GM12878 (cell line): ENCODE data around the gene CACNA1E. TPM values are rescaled to one million over a fixed set of nuclear protein-coding genes. Genes with fewer than 3 reads are reported as not detected.

ENCODE experiments used
- ATAC-seq: fragments of 200-7000 bp; cut with Tn5 transposase; 3 replicates; pipeline ENCODE4 v1.9.1; 2020; ENCODE audit warnings: mild to moderate bottlenecking, moderate library complexity
- BruUV-seq: library from RNA; stranded (reverse); fragments of 400-500 nt; replicated peaks from 2 replicates; lab custom pipeline; 2021; lab: Mats Ljungman, UMichigan
- CTCF ChIA-PET: fragments of 300-600 bp; sonication (Branson Sonifier 250); formaldehyde crosslinking; extraction: SDS; loops from one replicate; lab custom pipeline; 2021; ENCODE audit warnings: inconsistent platforms; lab: Yijun Ruan, JAX
- POLR2A ChIA-PET: fragments of 350-600 bp; formaldehyde crosslinking; extraction: SDS; loops from one replicate; lab custom pipeline; 2021; ENCODE audit warnings: inconsistent platforms; lab: Charles Lee
- RAD21 ChIA-PET: fragments of 300-600 bp; sonication (Branson Sonifier 250); formaldehyde crosslinking; loops from one replicate; lab custom pipeline; 2023; ENCODE audit warnings: antibody characterized with exemption; ENCODE audit not compliant: unreplicated experiment; lab: Charles Lee
- SMC1A ChIA-PET: fragments of 300-600 bp; sonication (Branson Sonifier 250); formaldehyde crosslinking; loops from one replicate; lab custom pipeline; 2023; ENCODE audit not compliant: unreplicated experiment, uncharacterized antibody; lab: Charles Lee
- DNase-seq: peaks from one replicate; pipeline ENCODE4 v3.0.0-alpha.2; 2011; ENCODE audit warnings: low read depth, low spot score
- FAIRE-seq: peaks from 3 replicates; lab custom pipeline; 2011; peaks lifted over from hg19 to GRCh38; lab: Jason Lieb, UNC
- H2AFZ ChIP-seq: 2 replicates; pipeline ENCODE4 v1.6.0; 2011; ENCODE audit warnings: low read depth, low read length, control low read depth; ENCODE audit not compliant: control insufficient read depth
- H3K27ac ChIP-seq: 2 replicates; pipeline ENCODE4 v1.5.1; 2011; ENCODE audit warnings: control low read depth; ENCODE audit not compliant: control insufficient read depth, insufficient read depth
- H3K27me3 ChIP-seq, 2 experiments: replicated peaks in 1 of 2; 2 replicates each; pipeline versions ENCODE4 v1.6.0 to v1.6.1; 2011; ENCODE audit warnings: low read length in 1 of 2; ENCODE audit not compliant: control insufficient read depth in 2 of 2, insufficient read depth in 2 of 2
- H3K36me3 ChIP-seq, 2 experiments: 2 replicates each; pipeline ENCODE4 v1.5.1; 2011; ENCODE audit warnings: low read length in 1 of 2; ENCODE audit not compliant: control insufficient read depth in 2 of 2, insufficient read depth in 2 of 2
- H3K4me1 ChIP-seq: 2 replicates; pipeline ENCODE4 v1.6.1; 2011; ENCODE audit warnings: mild to moderate bottlenecking, low read length, moderate library complexity, mixed read lengths; ENCODE audit not compliant: control insufficient read depth, insufficient read depth
- H3K4me2 ChIP-seq: 2 replicates; pipeline ENCODE4 v1.6.0; 2011; ENCODE audit warnings: control low read depth; ENCODE audit not compliant: control insufficient read depth, insufficient read depth
- H3K4me3 ChIP-seq: fragments of 200-600 bp; sonication (generic); 2 replicates; pipeline ENCODE4 v1.5.1; 2016
- H3K79me2 ChIP-seq: 2 replicates; pipeline ENCODE4 v1.6.0; 2011; ENCODE audit warnings: low read length; ENCODE audit not compliant: control insufficient read depth, insufficient read depth
- H3K9ac ChIP-seq: 2 replicates; pipeline ENCODE4 v1.8.0; 2011; ENCODE audit warnings: low read length, control low read depth, mixed read lengths; ENCODE audit not compliant: control insufficient read depth, insufficient read depth
- H3K9me3 ChIP-seq: replicated peaks from 3 replicates; pipeline ENCODE4 v1.5.1; 2011; ENCODE audit warnings: mild to moderate bottlenecking, low read length; ENCODE audit not compliant: control insufficient read depth, insufficient read depth
- H4K20me1 ChIP-seq: 2 replicates; pipeline ENCODE4 v1.6.0; 2011; ENCODE audit not compliant: control insufficient read depth, insufficient read depth
- CREM ChIP-seq: IDR thresholded peaks from 2 replicates; pipeline ENCODE4 v1.6.1; 2014; ENCODE audit warnings: antibody characterized with exemption, low read depth
- E2F8 ChIP-seq: fragments of 450-650 bp; IDR thresholded peaks from 2 replicates; pipeline ENCODE4 v1.6.1; 2018; ENCODE audit warnings: mild to moderate bottlenecking, low read depth, moderate library complexity; ENCODE audit not compliant: partially characterized antibody
- EP300 ChIP-seq, 2 experiments: fragments of 150-350 bp in 1 of 2; IDR thresholded peaks; 2 replicates each; pipeline ENCODE4 v1.6.1; 2011 to 2012; ENCODE audit warnings: low read depth in 2 of 2, low read length in 2 of 2, borderline replicate concordance in 1 of 2, improper control_type of control experiment in 1 of 2, inconsistent platforms in 1 of 2; ENCODE audit not compliant: control insufficient read depth in 1 of 2
- FOS ChIP-seq: IDR thresholded peaks from 3 replicates; pipeline ENCODE4 v1.6.1; 2011; ENCODE audit warnings: borderline replicate concordance; ENCODE audit not compliant: insufficient read length; ENCODE audit errors: extremely low read depth
- NR2F1 ChIP-seq: fragments of 450-650 bp; conservative IDR thresholded peaks from 2 replicates; pipeline ENCODE4 v1.6.1; 2017; ENCODE audit warnings: mild to moderate bottlenecking
- RAD21 ChIP-seq: IDR thresholded peaks from 2 replicates; pipeline ENCODE4 v1.6.1; 2011; ENCODE audit warnings: mild to moderate bottlenecking, low read depth, low read length, moderate library complexity; ENCODE audit not compliant: insufficient read depth
- RFX5 ChIP-seq: IDR thresholded peaks from 2 replicates; pipeline ENCODE4 v1.6.1; 2011; ENCODE audit warnings: low read depth, low read length, improper control_type of control experiment
- USF2 ChIP-seq: IDR thresholded peaks from 2 replicates; pipeline ENCODE4 v1.6.1; 2011; ENCODE audit warnings: low read depth, low read length, improper control_type of control experiment, borderline replicate concordance
- ZNF24 ChIP-seq: fragments of 450-650 bp; IDR thresholded peaks from 2 replicates; pipeline ENCODE4 v1.6.1; 2017; ENCODE audit warnings: antibody characterized with exemption, mild to moderate bottlenecking
- ZNF592 ChIP-seq: fragments of 450-650 bp; IDR thresholded peaks from 2 replicates; pipeline ENCODE4 v1.6.1; 2017; ENCODE audit warnings: mild to moderate bottlenecking, moderate library complexity
- WGBS: methylation state at CpG from one replicate; pipeline ENCODE4 v1.1.6; 2016; ENCODE audit warnings: low lambda C conversion rate; ENCODE audit not compliant: insufficient replicate concordance, insufficient coverage; ENCODE audit errors: missing lambda C conversion rate; 5-methylcytosine and 5-hydroxymethylcytosine counted together
- in situ Hi-C: fragments of 300-500 bp; cut with MboI; formaldehyde crosslinking; loops from 9 replicates; pipeline ENCODE4 v1.14.3; 2018; ENCODE audit warnings: mixed read lengths
- intact Hi-C: fragments of 100-400 bp; cut with micrococcal nuclease; formaldehyde crosslinking; loops from one replicate; pipeline ENCODE4 v1.14.2; 2022; ENCODE audit not compliant: unreplicated experiment
- polyA plus RNA-seq, 11 experiments: library from polyadenylated mRNA; depleted of rRNA in 4 of 11; unstranded in 6 of 11; stranded (reverse) in 5 of 11; fragments of >200 nt; fragmentation: Nextera tagmentation in 4 of 11; fragmentation: Illumina TruSeq in 1 of 11; extraction: Ambion mirVana in 4 of 11; extraction: Trizol in 1 of 11; gene quantifications; 1 replicate in 1 of 11; 2 replicates in 10 of 11; pipeline versions ENCODE4 v1.2.1 to v1.2.3, GENCODE V29; 2011 to 2016; ENCODE audit warnings: inconsistent platforms in 2 of 11, missing spikeins in 2 of 11, low read depth in 1 of 11
- total RNA-seq, 4 experiments: library from RNA; depleted of rRNA in 3 of 4; stranded (reverse); fragments of >200 nt in 3 of 4; fragmentation: Illumina TruSeq in 1 of 4; extraction: Trizol in 1 of 4; gene quantifications; 2 replicates each; pipeline versions ENCODE4 v1.2.1 to v1.2.3, GENCODE V29; 2013 to 2021
- TF ChIP-seq, protein P1 (sequence below): IDR thresholded peaks from 2 replicates; pipeline ENCODE4 v1.6.1; 2012; ENCODE audit warnings: low read depth, low read length, improper control_type of control experiment

The CACNA1E gene
- total and polyA plus RNA-seq, 10 of the 15 experiments (the other 5 are each of a cell fraction or from before 2014, with no cell fraction given): 0.57 to 22.0 (median 8.5) TPM

- H3K27me3 ChIP-seq: no peaks in the 10 kb centered on the region
- peaks cover 17% of the 10 kb centered on the region for H3K4me1 ChIP-seq
- H3K27ac ChIP-seq: no peak overlapping the region
- ATAC-seq: no peak
- no peaks in the 10 kb centered on the region for H3K36me3 ChIP-seq
- WGBS: 59% methylated on average over 8 of the region's 8 CpGs
- TF ChIP-seq EP300 (IDR thresholded peaks at IDR 0.05; ENCODE audit: borderline replicate concordance in 1 of 2, control insufficient read depth in 1 of 2, low read depth in 2 of 2, low read length in 2 of 2): no peak
- TF ChIP-seq E2F8: no peak
- TF ChIP-seq ZNF592: no peak
- no peak for TF ChIP-seq USF2
- TF ChIP-seq ZNF24: no peak
- TF ChIP-seq, protein P1, sequence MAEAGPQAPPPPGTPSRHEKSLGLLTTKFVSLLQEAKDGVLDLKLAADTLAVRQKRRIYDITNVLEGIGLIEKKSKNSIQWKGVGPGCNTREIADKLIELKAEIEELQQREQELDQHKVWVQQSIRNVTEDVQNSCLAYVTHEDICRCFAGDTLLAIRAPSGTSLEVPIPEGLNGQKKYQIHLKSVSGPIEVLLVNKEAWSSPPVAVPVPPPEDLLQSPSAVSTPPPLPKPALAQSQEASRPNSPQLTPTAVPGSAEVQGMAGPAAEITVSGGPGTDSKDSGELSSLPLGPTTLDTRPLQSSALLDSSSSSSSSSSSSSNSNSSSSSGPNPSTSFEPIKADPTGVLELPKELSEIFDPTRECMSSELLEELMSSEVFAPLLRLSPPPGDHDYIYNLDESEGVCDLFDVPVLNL: no peak
- TF ChIP-seq RFX5: no peak
- TF ChIP-seq RAD21: no peak
- no peak for TF ChIP-seq FOS
- no peak for TF ChIP-seq CREM
- no peak for TF ChIP-seq NR2F1
- in situ Hi-C loops: loop anchor here (5.0 kb wide), 3 partner anchors 201 to 571 kb away; no protein-coding TSS in a partner anchor
- CTCF ChIA-PET: interaction anchor here (0.6 to 16.8 kb wide), 12 partner anchors 10 to 666 kb away, joined by 3 to 319 read pairs (median 31); no protein-coding TSS in a partner anchor
- H3K4me2 ChIP-seq: no peak overlapping the region
- BruUV-seq: no TSS peak
- DNase-seq: no peak
- intact Hi-C loops: loop anchor here (5.0 kb wide), 1 partner anchor 284 kb away; no protein-coding TSS in a partner anchor
- no peaks in the 10 kb centered on the region for H4K20me1 ChIP-seq
- no peak overlapping the region for H3K9ac ChIP-seq
- H2AFZ ChIP-seq: no peak overlapping the region
- FAIRE-seq: no peak
- H3K9me3 ChIP-seq: no peaks in the 10 kb centered on the region
- POLR2A ChIA-PET: interaction anchor here (0.7 to 1.7 kb wide), 4 partner anchors 23 to 459 kb away, joined by 3 to 4 read pairs (median 3); no protein-coding TSS in a partner anchor
- SMC1A ChIA-PET: interaction anchor here (1.6 to 21.3 kb wide), 14 partner anchors 10 to 604 kb away, joined by 3 to 260 read pairs (median 34); no protein-coding TSS in a partner anchor
- RAD21 ChIA-PET: interaction anchor here (1.0 to 17.7 kb wide), 10 partner anchors 9 to 461 kb away, joined by 3 to 299 read pairs (median 8); no protein-coding TSS in a partner anchor
- H3K79me2 ChIP-seq: no peaks in the 10 kb centered on the region; the same call in 1 of the 2 replicates
- no peak overlapping the region for H3K4me3 ChIP-seq
Observed at GRCh38 chr1:181476581-181476980, 6.7 kb upstream of the CACNA1E start.
